ENCODE measurements around the gene BRINP2. TPM values are rescaled to one million over a fixed set of nuclear protein-coding genes. Genes with fewer than 3 reads are reported as not detected.

Gene BRINP2
- total RNA-seq, 1 experiment from 2014 or later: 19.0 TPM

- DNase-seq (ENCODE audit: low read depth): no peak
- in situ Hi-C loops (cut with HindIII; ENCODE audit: low pct_unique_long_range_greater_than_20kb, low sequenced_read_pairs): no loop called here
Observed at GRCh38 chr1:177249231-177249630, 78.5 kb downstream of the BRINP2 start.

GRCh38 chr1:177252877-177253276, 82.1 kb downstream of the BRINP2 start:
- in situ Hi-C loops (cut with HindIII; ENCODE audit: low pct_unique_long_range_greater_than_20kb, low sequenced_read_pairs): no loop called here

GRCh38 chr1:177255411-177255810, 84.7 kb downstream of the BRINP2 start:
- in situ Hi-C loops (cut with HindIII; ENCODE audit: low pct_unique_long_range_greater_than_20kb, low sequenced_read_pairs): no loop called here

More at GRCh38 chr1:177252877-177253276, 82.1 kb downstream of the BRINP2 start:
- DNase-seq (ENCODE audit: low read depth): no peak

GRCh38 chr1:177256153-177257075, 85.7 kb downstream of the BRINP2 start:
- peak; percentile 97 for DNase-seq (ENCODE audit: low read depth)
- in situ Hi-C loops (cut with HindIII; ENCODE audit: low pct_unique_long_range_greater_than_20kb, low sequenced_read_pairs): no loop called here

More at GRCh38 chr1:177255411-177255810, 84.7 kb downstream of the BRINP2 start:
- peak; percentile 94 for DNase-seq (ENCODE audit: low read depth)

- in situ Hi-C loops (cut with HindIII; ENCODE audit: low pct_unique_long_range_greater_than_20kb, low sequenced_read_pairs): no loop called here
- no peak for DNase-seq (ENCODE audit: low read depth)
Observed at GRCh38 chr1:177257128-177257527, 86.4 kb downstream of the BRINP2 start.

- in situ Hi-C loops (cut with HindIII; ENCODE audit: low pct_unique_long_range_greater_than_20kb, low sequenced_read_pairs): no loop called here
- DNase-seq (ENCODE audit: low read depth): no peak
Observed at GRCh38 chr1:177257576-177257975, 86.8 kb downstream of the BRINP2 start.

GRCh38 chr1:177270863-177271262, 100.1 kb downstream of the BRINP2 start:
- in situ Hi-C loops (cut with HindIII; ENCODE audit: low pct_unique_long_range_greater_than_20kb, low sequenced_read_pairs): no loop called here
- no peak for DNase-seq (ENCODE audit: low read depth)

- DNase-seq (ENCODE audit: low read depth): no peak
- in situ Hi-C loops (cut with HindIII; ENCODE audit: low pct_unique_long_range_greater_than_20kb, low sequenced_read_pairs): no loop called here
Observed at GRCh38 chr1:177273141-177273540, 102.4 kb downstream of the BRINP2 start.

- DNase-seq (ENCODE audit: low read depth): no peak
- in situ Hi-C loops (cut with HindIII; ENCODE audit: low pct_unique_long_range_greater_than_20kb, low sequenced_read_pairs): no loop called here
Observed at GRCh38 chr1:177274687-177275211, 104.0 kb downstream of the BRINP2 start.

GRCh38 chr1:177275736-177276135, 105.0 kb downstream of the BRINP2 start:
- no peak for DNase-seq (ENCODE audit: low read depth)
- in situ Hi-C loops (cut with HindIII; ENCODE audit: low pct_unique_long_range_greater_than_20kb, low sequenced_read_pairs): no loop called here

GRCh38 chr1:177278626-177279390, 108.0 kb downstream of the BRINP2 start:
- in situ Hi-C loops (cut with HindIII; ENCODE audit: low pct_unique_long_range_greater_than_20kb, low sequenced_read_pairs): no loop called here
- DNase-seq (ENCODE audit: low read depth): peak; percentile 22

GRCh38 chr1:177281901-177282300, 111.1 kb downstream of the BRINP2 start:
- no peak for DNase-seq (ENCODE audit: low read depth)
- in situ Hi-C loops (cut with HindIII; ENCODE audit: low pct_unique_long_range_greater_than_20kb, low sequenced_read_pairs): no loop called here

- DNase-seq (ENCODE audit: low read depth): no peak
- in situ Hi-C loops (cut with HindIII; ENCODE audit: low pct_unique_long_range_greater_than_20kb, low sequenced_read_pairs): no loop called here
Observed at GRCh38 chr1:177282976-177283375, 112.2 kb downstream of the BRINP2 start.

- in situ Hi-C loops (cut with HindIII; ENCODE audit: low pct_unique_long_range_greater_than_20kb, low sequenced_read_pairs): no loop called here
- no peak for DNase-seq (ENCODE audit: low read depth)
Observed at GRCh38 chr1:177283380-177283779, 112.6 kb downstream of the BRINP2 start.

GRCh38 chr1:177286396-177286795, 115.6 kb downstream of the BRINP2 start:
- DNase-seq (ENCODE audit: low read depth): no peak
- in situ Hi-C loops (cut with HindIII; ENCODE audit: low pct_unique_long_range_greater_than_20kb, low sequenced_read_pairs): no loop called here

- in situ Hi-C loops (cut with HindIII; ENCODE audit: low pct_unique_long_range_greater_than_20kb, low sequenced_read_pairs): no loop called here
- no peak for DNase-seq (ENCODE audit: low read depth)
Observed at GRCh38 chr1:177287270-177287669, 116.5 kb downstream of the BRINP2 start.

- no peak for DNase-seq (ENCODE audit: low read depth)
- in situ Hi-C loops (cut with HindIII; ENCODE audit: low pct_unique_long_range_greater_than_20kb, low sequenced_read_pairs): no loop called here
Observed at GRCh38 chr1:177287994-177288393, 117.2 kb downstream of the BRINP2 start.

- in situ Hi-C loops (cut with HindIII; ENCODE audit: low pct_unique_long_range_greater_than_20kb, low sequenced_read_pairs): no loop called here
- DNase-seq (ENCODE audit: low read depth): no peak
Observed at GRCh38 chr1:177289532-177289931, 118.8 kb downstream of the BRINP2 start.

- no peak for DNase-seq (ENCODE audit: low read depth)
- in situ Hi-C loops (cut with HindIII; ENCODE audit: low pct_unique_long_range_greater_than_20kb, low sequenced_read_pairs): no loop called here
Observed at GRCh38 chr1:177300431-177300830, 129.7 kb downstream of the BRINP2 start.
